T1000 (cell line): ENCODE data around the gene MBD1.
"Not testable (repeated sequence)": the region's sequence is repeated elsewhere in the genome, so short reads cannot be mapped to it uniquely, and the experiment has no call there.

Source experiments
- DNase-seq: peaks from one replicate; lab custom pipeline; 2025; ENCODE audit warnings: mixed read lengths; lab: John Stamatoyannopoulos, UW

Gene MBD1

DNA sequence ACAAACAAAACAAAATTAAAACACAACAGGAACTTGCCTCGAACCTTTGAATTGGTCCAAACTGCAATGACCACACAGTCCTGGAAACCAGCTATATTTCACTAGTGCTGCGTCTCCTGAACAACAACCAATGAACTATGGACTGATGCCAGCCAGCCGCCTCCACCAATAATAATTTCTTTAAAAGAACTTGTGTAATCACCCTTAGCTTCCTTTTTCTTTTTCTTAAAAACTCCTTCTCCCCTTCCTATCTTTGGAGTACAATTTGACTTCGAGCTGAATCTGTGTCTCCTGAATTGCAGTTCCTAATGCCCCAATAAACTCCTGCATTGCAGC lies 7.8 kb upstream of the MBD1 start:
- DNase-seq: no peak

DNA sequence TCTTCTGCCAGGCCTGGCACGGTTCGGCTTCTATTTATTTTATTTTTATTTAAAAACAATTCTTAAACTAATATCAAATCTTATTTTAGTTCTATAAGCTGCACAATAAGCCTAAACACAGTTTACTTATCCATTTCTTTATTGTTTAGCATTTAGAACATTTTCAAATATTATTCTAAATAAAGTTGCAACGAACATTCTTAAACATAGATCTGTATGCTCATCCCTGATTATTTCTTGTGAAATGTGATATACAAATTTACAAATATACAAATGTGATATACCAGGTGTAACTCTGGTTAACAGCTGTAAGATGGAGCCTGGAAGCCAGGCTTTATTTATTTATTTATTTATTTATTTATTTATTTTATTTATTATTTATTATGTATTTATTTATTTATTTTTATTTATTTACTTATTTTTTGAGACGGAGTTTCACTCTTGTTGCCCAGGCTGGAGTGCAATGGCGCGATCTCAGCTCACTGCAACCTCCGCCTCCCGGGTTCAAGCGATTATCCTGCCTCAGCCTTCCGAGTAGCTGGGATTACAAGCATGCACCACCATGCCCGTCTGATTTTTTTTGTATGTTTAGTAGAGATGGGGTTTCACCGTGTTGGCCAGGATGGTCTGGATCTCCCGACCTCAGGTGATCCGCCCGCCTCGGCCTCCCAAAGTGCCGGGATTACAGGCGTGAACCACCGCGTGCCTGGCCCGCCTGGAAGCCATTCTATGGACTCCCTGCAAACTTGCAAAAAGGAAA lies 7.2 kb upstream of the MBD1 start:
- DNase-seq: not testable (repeated sequence)

GRCh38 chr18:50287441-50288347 lies 6.4 kb upstream of the MBD1 start, which contains the start of gene CXXC1:
TSS of gene CXXC1 (minus strand) at chr18:50287692. CDS start at chr18:50287589, 103 bp downstream.
- peak; percentile 94 for DNase-seq

DNA sequence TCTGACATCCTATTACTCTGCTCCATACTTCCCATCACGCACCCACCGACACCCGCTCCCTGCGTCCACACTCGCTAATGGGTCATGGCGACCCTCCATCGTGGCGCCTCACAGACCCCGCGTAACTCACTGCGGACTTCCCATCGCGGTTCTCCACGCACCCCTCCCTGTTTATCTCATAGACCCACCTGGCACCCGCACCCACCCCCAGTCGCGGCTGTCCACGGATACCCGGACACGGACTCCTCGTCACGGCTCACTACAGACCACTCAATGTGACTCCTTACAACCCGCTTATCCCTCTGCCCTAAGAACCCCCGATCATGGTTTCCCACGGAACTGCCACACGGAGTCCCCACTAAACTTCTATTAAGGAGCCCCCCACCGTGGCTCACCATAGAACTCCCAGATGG lies 5.7 kb upstream of the MBD1 start:
- no peak for DNase-seq

DNA sequence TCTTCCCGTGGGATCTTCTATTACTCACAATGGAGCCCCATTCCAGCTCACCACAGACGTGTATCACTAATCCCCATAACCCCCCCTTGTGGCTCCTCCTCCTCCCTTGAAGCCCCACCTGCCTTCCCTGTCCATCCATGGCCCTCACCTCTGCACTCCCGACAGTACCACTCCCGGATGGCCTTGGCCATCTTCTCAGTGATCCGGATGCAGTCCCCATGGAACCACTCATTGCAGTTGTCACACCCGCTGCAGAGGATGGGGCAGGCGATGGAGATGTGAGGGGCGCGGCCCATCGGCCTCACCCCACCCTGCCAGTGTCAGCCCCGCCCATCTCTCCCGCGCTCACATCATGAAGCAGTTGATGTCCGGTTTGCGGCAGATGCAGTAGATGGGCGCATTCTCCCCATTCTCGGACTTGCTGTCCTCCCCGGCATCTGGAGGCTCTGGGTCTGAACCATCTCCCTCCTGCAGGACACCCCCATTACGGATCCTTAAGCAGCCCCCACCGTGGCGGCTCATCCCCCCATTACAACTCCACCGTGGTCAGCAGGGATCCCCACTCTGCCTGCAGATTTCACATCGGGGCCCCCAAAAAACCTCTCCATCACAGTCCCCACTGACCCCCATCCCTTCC lies 5.2 kb upstream of the MBD1 start:
- peak; percentile 25 for DNase-seq

GRCh38 chr18:50285631-50286321 lies 4.5 kb upstream of the MBD1 start:
- no peak for DNase-seq

DNA sequence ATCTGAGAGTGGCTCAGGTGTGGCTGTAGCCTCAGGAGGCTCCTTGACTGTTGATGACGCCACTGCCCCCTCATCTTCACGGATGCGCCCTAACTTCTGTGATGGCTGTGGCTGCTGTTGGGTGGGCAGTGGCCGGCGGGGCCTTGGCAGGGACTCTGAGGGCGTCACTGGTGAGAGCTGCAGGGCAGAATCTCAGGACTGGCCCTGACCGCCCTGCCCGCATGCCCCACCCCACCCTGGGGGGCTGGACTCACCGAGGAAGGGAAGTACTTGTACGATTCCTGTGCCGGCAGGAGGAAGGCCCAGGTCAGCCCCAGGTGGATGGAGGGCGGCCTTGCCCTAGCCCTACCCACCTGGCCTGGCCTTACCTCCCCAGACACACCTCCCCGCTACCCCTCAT lies 3.7 kb upstream of the MBD1 start:
- no peak for DNase-seq

DNA sequence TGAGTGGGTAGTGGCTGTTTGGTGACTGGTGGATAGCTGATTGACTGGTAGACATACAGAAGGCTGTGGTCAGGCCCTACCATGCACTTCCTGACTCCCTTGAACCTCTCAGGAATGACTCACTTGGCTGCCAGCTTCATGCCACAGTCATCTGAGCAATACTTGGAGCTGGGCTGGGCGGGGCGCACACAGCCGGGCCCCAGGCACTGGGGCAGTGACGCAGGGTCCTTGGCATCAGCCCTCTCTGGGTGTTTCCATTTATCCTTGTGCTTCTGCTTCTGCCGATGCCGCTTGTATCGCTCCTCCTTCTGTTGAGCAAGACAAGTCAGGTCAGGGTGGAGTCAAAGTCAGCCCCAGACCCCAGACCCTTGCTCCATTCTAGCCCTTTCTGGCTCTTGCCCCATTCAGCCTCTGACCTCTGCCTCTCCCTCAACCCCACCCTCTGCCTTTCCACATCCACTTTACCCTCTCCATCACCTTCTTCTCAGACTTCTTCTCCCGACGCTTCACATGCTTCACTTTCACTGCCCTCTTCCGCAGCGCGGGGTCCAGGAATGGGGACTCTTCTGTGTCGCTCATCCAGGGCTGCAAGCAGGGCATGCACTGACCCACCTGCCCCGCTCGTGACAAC lies 3.0 kb upstream of the MBD1 start:
- peak; percentile 4 for DNase-seq

GRCh38 chr18:50283469-50284209 lies 2.3 kb upstream of the MBD1 start:
- DNase-seq: no peak

GRCh38 chr18:50282521-50283335 lies 1.4 kb upstream of the MBD1 start:
- DNase-seq: no peak

DNA sequence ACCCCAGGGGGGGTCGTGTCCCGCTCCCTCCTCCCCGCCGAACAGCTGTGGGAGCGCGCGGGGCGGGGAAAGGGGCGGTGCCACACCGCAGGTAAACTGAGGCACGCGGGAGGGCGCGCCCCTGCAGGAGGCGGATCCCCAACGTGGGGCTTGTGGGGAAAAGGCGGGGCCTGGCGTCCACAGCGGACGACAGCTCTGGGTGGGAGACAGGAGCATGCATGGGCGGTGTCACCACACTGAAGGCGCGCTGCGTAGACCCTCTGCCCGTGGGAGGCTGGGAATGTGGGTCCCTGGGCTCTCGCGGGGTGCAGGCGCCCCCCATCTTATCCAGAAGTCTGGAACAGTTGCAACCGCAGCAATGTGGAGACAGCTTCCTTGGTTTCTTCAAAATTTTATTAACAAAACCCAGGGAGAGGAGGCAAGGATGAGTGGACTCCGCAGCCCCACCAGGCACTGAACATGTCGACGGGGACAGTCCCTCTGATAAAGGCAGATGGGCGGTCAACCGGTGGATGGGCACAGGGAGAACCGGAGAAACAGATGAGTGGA lies 723 bp upstream of the MBD1 start:
- no peak for DNase-seq

- no peak for DNase-seq
These were observed 522 bp downstream of the MBD1 start for GRCh38 chr18:50280707-50281294.

DNA sequence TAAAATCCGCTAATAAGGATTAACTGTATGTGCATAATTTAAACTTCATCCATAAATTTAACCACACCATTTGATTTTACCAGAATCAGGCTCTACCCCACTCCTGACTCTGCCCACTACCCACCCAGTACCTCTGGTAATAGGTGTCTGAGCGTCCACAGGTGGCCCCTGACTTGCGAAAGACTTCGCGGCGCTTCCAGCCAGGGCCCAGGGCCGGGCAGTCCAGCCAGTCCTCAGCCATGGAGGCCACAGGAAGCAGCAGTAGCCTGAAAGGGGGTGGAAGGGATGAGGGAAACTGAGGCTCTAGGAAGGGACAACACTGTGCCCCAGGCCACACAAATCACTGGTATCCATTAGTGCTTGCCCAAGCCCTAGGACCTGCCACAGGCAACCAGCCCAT lies 1.6 kb downstream of the MBD1 start:
- DNase-seq: no peak

DNA sequence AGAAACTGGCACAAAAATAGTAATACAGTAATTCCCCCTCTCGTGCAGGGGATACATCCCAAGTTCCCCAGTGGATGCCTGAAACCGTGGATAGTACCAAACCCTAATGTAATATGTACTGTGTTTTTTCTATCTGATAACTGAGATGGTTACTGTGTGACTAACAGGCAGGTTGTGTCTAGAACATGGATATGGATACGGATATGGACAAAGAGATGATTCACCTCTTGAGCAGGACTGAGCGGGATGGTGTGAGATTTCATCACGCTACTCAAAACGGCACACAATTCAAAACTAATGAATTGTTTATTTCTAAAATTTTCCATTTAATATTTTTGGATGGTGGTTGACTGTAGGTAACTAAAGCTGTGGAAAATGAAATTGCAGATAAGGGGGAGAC lies 3.4 kb downstream of the MBD1 start:
- DNase-seq: no peak

DNA sequence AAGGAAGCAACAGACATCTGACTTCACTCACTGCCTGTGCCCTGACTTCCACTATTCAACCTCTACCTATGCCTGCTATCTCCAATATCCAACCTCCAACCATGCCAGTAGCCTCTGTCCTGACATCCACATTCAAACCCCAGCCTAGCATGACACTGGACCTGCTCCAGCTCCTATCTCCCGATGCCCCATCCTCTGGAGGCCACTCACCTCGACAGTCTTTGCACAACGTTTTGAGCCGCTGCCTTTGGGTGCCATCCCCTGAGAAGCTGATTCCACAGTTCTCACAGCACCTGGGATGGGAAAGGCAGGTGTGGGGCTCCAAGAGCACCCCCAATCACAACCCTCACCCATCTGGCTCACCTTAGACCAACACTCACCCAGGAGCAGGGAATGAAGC lies 4.9 kb downstream of the MBD1 start:
- DNase-seq: no peak

GRCh38 chr18:50275503-50276036 lies 5.8 kb downstream of the MBD1 start:
- no peak for DNase-seq

- no peak for DNase-seq
These were observed 6.4 kb downstream of the MBD1 start for GRCh38 chr18:50274941-50275340.

DNA sequence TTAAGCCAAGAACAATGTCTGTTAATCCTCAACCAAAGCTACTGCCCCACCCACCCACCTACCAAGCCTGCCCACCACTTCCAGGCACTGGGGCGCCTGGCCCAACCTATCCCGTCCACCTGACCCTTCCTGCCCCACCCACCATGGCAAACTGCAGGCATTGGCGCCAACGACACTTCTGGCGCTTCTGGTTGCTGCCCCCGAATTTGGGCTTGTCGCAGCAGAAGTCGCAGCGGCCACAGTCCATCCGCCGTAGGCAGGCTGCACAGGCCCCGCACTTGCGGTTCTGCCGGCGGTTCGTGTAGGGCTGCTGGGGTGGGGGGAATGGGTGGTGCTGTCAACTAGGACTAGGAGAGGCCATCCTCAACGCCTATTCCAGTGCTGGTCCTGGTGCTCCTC lies 7.3 kb downstream of the MBD1 start:
- no peak for DNase-seq
